HEK293 (cell line): ENCODE measurements around the gene WNT1.

ENCODE experiments used
- CTCF ChIA-PET: fragments of 350-600 bp; formaldehyde crosslinking; extraction: SDS; loops from one replicate; lab custom pipeline; 2021; ENCODE audit warnings: antibody characterized with exemption; lab: Yijun Ruan, JAX
- POLR2A ChIA-PET: fragments of 300-600 bp; formaldehyde crosslinking; extraction: SDS; loops from one replicate; lab custom pipeline; 2020; ENCODE audit warnings: antibody characterized with exemption, inconsistent platforms; lab: Yijun Ruan, JAX
- H3K27ac ChIP-seq: fragments of 200-500 bp; sonication (Bioruptor generic); 2 replicates; pipeline ENCODE4 v1.5.1; 2014; ENCODE audit warnings: low read depth, low read length, control low read depth, inconsistent platforms; ENCODE audit errors: extremely low read depth
- H3K36me3 ChIP-seq, 2 experiments: fragments of 200-500 bp in 1 of 2; sonication (Bioruptor generic) in 1 of 2; 1 replicate in 1 of 2; 2 replicates in 1 of 2; pipeline ENCODE4 v1.5.1; 2014 to 2017; ENCODE audit warnings: inconsistent platforms in 2 of 2, low read length in 2 of 2; ENCODE audit not compliant: control insufficient read depth in 2 of 2, insufficient read depth in 1 of 2
- H3K4me1 ChIP-seq: fragments of 200-500 bp; sonication (Bioruptor generic); 2 replicates; pipeline ENCODE4 v1.5.1; 2014; ENCODE audit warnings: mild to moderate bottlenecking, low read length, inconsistent platforms; ENCODE audit not compliant: control insufficient read depth, insufficient read depth
- H3K4me3 ChIP-seq: 2 replicates; pipeline ENCODE4 v1.5.1; 2011; ENCODE audit warnings: low read depth, mild to moderate bottlenecking, control low read depth, low read length, moderate library complexity
- H3K9me3 ChIP-seq: fragments of 200-500 bp; sonication (Bioruptor generic); 2 replicates; pipeline ENCODE4 v1.5.1; 2014; ENCODE audit warnings: low read depth, low read length, inconsistent platforms; ENCODE audit not compliant: control insufficient read depth, insufficient read depth
- BCL11A ChIP-seq: fragments of 450-650 bp; formaldehyde crosslinking; IDR thresholded peaks from 2 replicates; pipeline ENCODE4 v1.5.1; 2016; ENCODE audit warnings: low read depth, missing biosample characterization, missing genetic modification characterization
- KLF1 ChIP-seq: fragments of 450-650 bp; formaldehyde crosslinking; IDR thresholded peaks from 2 replicates; pipeline ENCODE4 v1.5.1; 2016; ENCODE audit warnings: missing biosample characterization, missing genetic modification characterization
- KLF17 ChIP-seq: fragments of 450-650 bp; formaldehyde crosslinking; IDR thresholded peaks from 2 replicates; pipeline ENCODE4 v1.5.1; 2016; ENCODE audit warnings: missing biosample characterization, missing genetic modification characterization
- PATZ1 ChIP-seq: fragments of 450-650 bp; formaldehyde crosslinking; IDR thresholded peaks from 2 replicates; pipeline ENCODE4 v1.5.1; 2016; ENCODE audit warnings: missing biosample characterization, missing genetic modification characterization
- PRDM2 ChIP-seq: fragments of 450-650 bp; formaldehyde crosslinking; IDR thresholded peaks from 2 replicates; pipeline ENCODE4 v1.5.1; 2016; ENCODE audit warnings: missing biosample characterization, missing genetic modification characterization, borderline replicate concordance
- ZBTB10 ChIP-seq: fragments of 450-650 bp; formaldehyde crosslinking; IDR thresholded peaks from 2 replicates; pipeline ENCODE4 v1.5.1; 2016; ENCODE audit warnings: missing biosample characterization, missing genetic modification characterization
- ZBTB17 ChIP-seq: fragments of 450-650 bp; formaldehyde crosslinking; IDR thresholded peaks from 2 replicates; pipeline ENCODE4 v1.5.1; 2016; ENCODE audit warnings: missing biosample characterization, missing genetic modification characterization
- ZNF121 ChIP-seq: fragments of 450-650 bp; formaldehyde crosslinking; IDR thresholded peaks from 2 replicates; pipeline ENCODE4 v1.5.1; 2016; ENCODE audit warnings: missing biosample characterization, missing genetic modification characterization
- ZNF239 ChIP-seq: fragments of 450-650 bp; formaldehyde crosslinking; IDR thresholded peaks from 2 replicates; pipeline ENCODE4 v1.5.1; 2016; ENCODE audit warnings: missing biosample characterization, missing genetic modification characterization
- ZNF24 ChIP-seq: fragments of 450-650 bp; formaldehyde crosslinking; IDR thresholded peaks from 2 replicates; pipeline ENCODE4 v1.5.1; 2016; ENCODE audit warnings: missing biosample characterization, missing genetic modification characterization
- ZNF501 ChIP-seq: fragments of 450-650 bp; formaldehyde crosslinking; IDR thresholded peaks from 2 replicates; pipeline ENCODE4 v1.5.1; 2016; ENCODE audit warnings: missing biosample characterization, missing genetic modification characterization
- ZNF629 ChIP-seq: fragments of 450-650 bp; formaldehyde crosslinking; IDR thresholded peaks from 2 replicates; pipeline ENCODE4 v1.5.1; 2017; ENCODE audit warnings: missing biosample characterization, missing genetic modification characterization
- ZNF645 ChIP-seq: fragments of 450-650 bp; formaldehyde crosslinking; IDR thresholded peaks from 2 replicates; pipeline ENCODE4; 2016; ENCODE audit warnings: missing biosample characterization, missing genetic modification characterization
- ZNF777 ChIP-seq: fragments of 450-650 bp; formaldehyde crosslinking; IDR thresholded peaks from 2 replicates; pipeline ENCODE4 v1.5.1; 2017; ENCODE audit warnings: missing biosample characterization, missing genetic modification characterization, borderline replicate concordance
- ZNF792 ChIP-seq: fragments of 450-650 bp; formaldehyde crosslinking; IDR thresholded peaks from 2 replicates; pipeline ENCODE4 v1.5.1; 2016; ENCODE audit warnings: missing biosample characterization, missing genetic modification characterization
- ZNF837 ChIP-seq: fragments of 450-650 bp; formaldehyde crosslinking; IDR thresholded peaks from 2 replicates; pipeline ENCODE4 v1.5.1; 2016; ENCODE audit warnings: missing biosample characterization, missing genetic modification characterization
- ZNF843 ChIP-seq: fragments of 450-650 bp; formaldehyde crosslinking; IDR thresholded peaks from 2 replicates; pipeline ENCODE4 v1.5.1; 2016; ENCODE audit warnings: missing biosample characterization, missing genetic modification characterization
- TF ChIP-seq, protein P1 (sequence below): fragments of 450-650 bp; formaldehyde crosslinking; IDR thresholded peaks from 2 replicates; pipeline ENCODE4 v1.5.1; 2016; ENCODE audit warnings: missing biosample characterization, missing genetic modification characterization

The WNT1 gene

DNA sequence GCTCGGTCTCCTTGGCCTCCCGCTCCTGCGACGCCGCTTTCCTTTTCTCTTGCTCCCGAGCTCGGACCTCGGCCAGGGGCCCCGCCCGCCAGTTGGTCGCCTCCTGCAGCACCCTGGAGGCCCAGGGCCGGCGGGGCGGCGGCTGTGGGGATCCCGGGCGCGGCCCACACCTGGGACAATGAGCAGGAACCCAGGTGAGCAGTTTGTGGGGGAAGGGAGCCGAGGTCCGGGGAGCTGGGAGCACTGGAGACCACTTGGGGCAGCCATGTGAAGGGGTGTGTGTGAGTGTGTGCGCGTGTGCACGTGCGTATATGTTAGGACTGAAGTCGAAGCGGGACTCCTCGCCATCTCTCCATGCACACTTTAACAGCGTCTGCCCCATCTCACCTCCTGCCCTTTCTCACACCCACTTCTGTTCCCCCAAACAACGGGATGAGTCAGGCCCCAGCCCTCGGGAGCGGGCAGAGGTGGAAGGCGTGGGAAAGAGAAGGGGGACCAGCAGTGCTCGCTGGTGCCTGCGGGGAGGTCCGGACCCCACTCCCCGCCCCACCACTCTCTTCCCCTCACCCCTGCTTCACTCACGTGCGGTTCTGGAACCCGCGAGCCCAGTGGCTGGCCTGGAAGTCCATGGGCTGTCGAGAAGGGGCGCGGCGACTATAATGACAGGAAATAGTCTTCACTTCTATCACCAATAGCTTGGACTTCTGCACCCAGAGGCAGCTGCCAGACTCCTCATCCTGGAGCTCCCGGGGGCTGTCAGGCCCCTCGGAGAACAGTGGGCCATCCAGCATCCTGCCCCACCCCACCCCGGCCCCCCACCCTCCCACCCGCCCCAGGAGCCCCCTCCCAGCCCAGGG, 20.6 kb downstream of the WNT1 start (continued):
- TF ChIP-seq ZBTB10 (tag by site-specific recombination) (0 out of 2 replicates have a peak, but pooled peaks have one; percentile 52), BCL11A (0 out of 2 replicates have a peak, but pooled peaks have one; percentile 28), ZNF837 (tag by site-specific recombination) (no peak), ZNF501 (tag by site-specific recombination) (no peak)

DNA sequence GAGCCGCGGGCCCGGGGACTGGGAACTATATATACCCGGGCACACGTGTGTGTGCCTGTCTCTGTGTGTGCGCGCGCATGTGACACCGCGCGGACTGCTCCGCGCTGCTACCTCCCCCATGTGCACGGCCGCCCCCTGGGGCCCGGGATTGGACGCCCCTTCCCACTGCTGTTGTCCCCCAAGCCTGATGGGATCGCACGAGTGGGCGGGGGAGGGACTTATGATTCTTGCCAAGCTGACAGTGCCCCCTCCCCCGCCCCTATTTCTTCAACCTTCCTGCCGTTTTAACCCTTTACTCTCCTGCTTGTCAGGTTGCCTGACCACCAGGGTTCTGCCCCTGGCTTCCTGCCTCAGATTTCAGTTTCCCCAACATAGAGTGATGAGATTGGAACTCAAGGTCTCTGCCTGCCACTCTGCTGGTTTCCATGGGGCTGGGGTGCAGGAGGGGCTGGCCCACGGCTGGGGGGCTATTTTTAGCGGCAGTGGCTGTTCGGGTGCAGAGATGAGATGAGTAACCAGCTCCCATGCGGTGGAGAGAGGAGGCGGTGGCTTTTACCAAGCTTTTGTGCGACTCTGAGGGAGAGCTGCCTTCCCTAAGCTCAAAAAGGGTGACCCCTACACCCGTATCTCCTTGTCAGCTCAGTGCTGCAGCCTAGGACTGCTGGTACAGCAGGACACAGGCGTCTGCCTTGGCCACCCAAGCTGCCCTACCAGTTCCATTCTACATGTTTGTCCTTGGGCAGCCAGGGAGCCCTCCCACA, 21.4 kb downstream of the WNT1 start, which contains the start of gene DDN:
Gene DDN (minus strand): TSS at position 5 of the 761 bp plus-strand sequence. CDS start 88 bp downstream, outside the sequence.
- H3K27ac ChIP-seq: peak within 1 kb of the TSS; percentile 49; the same call in 1 of the 2 replicates
- H3K4me3 ChIP-seq: peak within 1 kb of the TSS; percentile 40
- ChIA-PET POLR2A (interaction anchor here (1.8 to 1.9 kb wide), 2 partner anchors 12 to 56 kb away, joined by 4 to 5 read pairs; no protein-coding TSS in a partner anchor), CTCF (interaction anchor here (0.6 to 5.7 kb wide), 12 partner anchors 10 to 108 kb away, joined by 3 to 37 read pairs (median 4); a partner anchor contains a TSS)
- peaks cover 6% of the 10 kb centered on the region for H3K4me1 ChIP-seq
- H3K9me3 ChIP-seq: no peaks in the 10 kb centered on the region
- peaks cover 13 to 45% of the 10 kb centered on the region in 2 experiments; a peak in 2 of 3 replicates for H3K36me3 ChIP-seq
- no peak for TF ChIP-seq ZNF792
- TF ChIP-seq KLF1 (tag by site-specific recombination): peak; percentile 30; the same call in 1 of the 2 replicates
- TF ChIP-seq ZNF843: peak; percentile 54
- no peak for TF ChIP-seq ZNF239 (tag by site-specific recombination)
- no peak for TF ChIP-seq PRDM2
- no peak for TF ChIP-seq ZNF121
- peak; percentile 40; the same call in 1 of the 2 replicates for TF ChIP-seq ZNF629 (tag by site-specific recombination)
- TF ChIP-seq ZNF777 (tag by site-specific recombination): no peak
- peak; percentile 76 for TF ChIP-seq KLF17 (tag by site-specific recombination)
- TF ChIP-seq PATZ1 (tag by site-specific recombination): peak; percentile 99
- peak; percentile 43; the same call in 1 of the 2 replicates for TF ChIP-seq ZNF24 (tag by site-specific recombination)
- no peak for TF ChIP-seq ZNF645
- TF ChIP-seq ZBTB17 (tag by site-specific recombination): peak; percentile 76
- no peak for TF ChIP-seq ZNF837 (tag by site-specific recombination)
- TF ChIP-seq, protein P1, sequence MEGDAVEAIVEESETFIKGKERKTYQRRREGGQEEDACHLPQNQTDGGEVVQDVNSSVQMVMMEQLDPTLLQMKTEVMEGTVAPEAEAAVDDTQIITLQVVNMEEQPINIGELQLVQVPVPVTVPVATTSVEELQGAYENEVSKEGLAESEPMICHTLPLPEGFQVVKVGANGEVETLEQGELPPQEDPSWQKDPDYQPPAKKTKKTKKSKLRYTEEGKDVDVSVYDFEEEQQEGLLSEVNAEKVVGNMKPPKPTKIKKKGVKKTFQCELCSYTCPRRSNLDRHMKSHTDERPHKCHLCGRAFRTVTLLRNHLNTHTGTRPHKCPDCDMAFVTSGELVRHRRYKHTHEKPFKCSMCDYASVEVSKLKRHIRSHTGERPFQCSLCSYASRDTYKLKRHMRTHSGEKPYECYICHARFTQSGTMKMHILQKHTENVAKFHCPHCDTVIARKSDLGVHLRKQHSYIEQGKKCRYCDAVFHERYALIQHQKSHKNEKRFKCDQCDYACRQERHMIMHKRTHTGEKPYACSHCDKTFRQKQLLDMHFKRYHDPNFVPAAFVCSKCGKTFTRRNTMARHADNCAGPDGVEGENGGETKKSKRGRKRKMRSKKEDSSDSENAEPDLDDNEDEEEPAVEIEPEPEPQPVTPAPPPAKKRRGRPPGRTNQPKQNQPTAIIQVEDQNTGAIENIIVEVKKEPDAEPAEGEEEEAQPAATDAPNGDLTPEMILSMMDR (tag by site-specific recombination): peak; percentile 74
